NCI-H2081 (cell line): Measurements from ENCODE around the gene GALNT18.

ENCODE experiments used
- DNase-seq, 2 experiments: peaks; one replicate each; lab custom pipeline; 2025; lab: John Stamatoyannopoulos, UW

Gene GALNT18

GRCh38 chr11:11349106-11349825 lies 272.5 kb downstream of the GALNT18 start:
- no peak for DNase-seq

- DNase-seq = no peak
Measured at GRCh38 chr11:11348303-11348702, 273.5 kb downstream of the GALNT18 start.

- DNase-seq = no peak
Measured at GRCh38 chr11:11347592-11347991, 274.2 kb downstream of the GALNT18 start.

- peak in 1 of 2 experiments; percentile 59 for DNase-seq
Measured at GRCh38 chr11:11346303-11346702, 275.5 kb downstream of the GALNT18 start.

- DNase-seq = no peak
Measured at GRCh38 chr11:11345099-11345498, 276.7 kb downstream of the GALNT18 start.

- DNase-seq = no peak
Measured at GRCh38 chr11:11344045-11344444, 277.8 kb downstream of the GALNT18 start.

- no peak for DNase-seq
Measured at GRCh38 chr11:11338304-11338703, 283.5 kb downstream of the GALNT18 start.

GRCh38 chr11:11336664-11337063 lies 285.1 kb downstream of the GALNT18 start:
- no peak for DNase-seq

GRCh38 chr11:11335043-11335442 lies 286.8 kb downstream of the GALNT18 start:
- DNase-seq = no peak

GRCh38 chr11:11334607-11335006 lies 287.2 kb downstream of the GALNT18 start:
- DNase-seq = no peak

GRCh38 chr11:11332141-11332710 lies 289.6 kb downstream of the GALNT18 start:
- no peak for DNase-seq

- no peak for DNase-seq
Measured at GRCh38 chr11:11329062-11329806, 292.6 kb downstream of the GALNT18 start.

- no peak for DNase-seq
Measured at GRCh38 chr11:11324090-11324489, 297.7 kb downstream of the GALNT18 start.

- no peak for DNase-seq
Measured at GRCh38 chr11:11322101-11322500, 299.7 kb downstream of the GALNT18 start.

GRCh38 chr11:11320825-11321224 lies 301.0 kb downstream of the GALNT18 start:
- DNase-seq = no peak

GRCh38 chr11:11318961-11319360 lies 302.8 kb downstream of the GALNT18 start:
- DNase-seq = no peak

GRCh38 chr11:11318461-11318860 lies 303.3 kb downstream of the GALNT18 start:
- no peak for DNase-seq

- no peak for DNase-seq
Measured at GRCh38 chr11:11316651-11317230, 305.1 kb downstream of the GALNT18 start.

- DNase-seq = no peak
Measured at GRCh38 chr11:11313902-11314692, 307.7 kb downstream of the GALNT18 start.

- peak in 1 of 2 experiments; percentile 53 for DNase-seq
Measured at GRCh38 chr11:11313426-11313825, 308.4 kb downstream of the GALNT18 start.

- no peak for DNase-seq
Measured at GRCh38 chr11:11312738-11313137, 309.1 kb downstream of the GALNT18 start.

GRCh38 chr11:11311169-11311568 lies 310.6 kb downstream of the GALNT18 start:
- no peak for DNase-seq
